HG02610 (cell line): ENCODE data around the gene CXorf65.

ENCODE experiments used
- ATAC-seq: cut with Tn5 transposase; IDR thresholded peaks from one replicate; pipeline ENCODE4 v1.9.1; 2021; ENCODE audit warnings: mild to moderate bottlenecking, moderate library complexity; ENCODE audit not compliant: unreplicated experiment

The CXorf65 gene

DNA sequence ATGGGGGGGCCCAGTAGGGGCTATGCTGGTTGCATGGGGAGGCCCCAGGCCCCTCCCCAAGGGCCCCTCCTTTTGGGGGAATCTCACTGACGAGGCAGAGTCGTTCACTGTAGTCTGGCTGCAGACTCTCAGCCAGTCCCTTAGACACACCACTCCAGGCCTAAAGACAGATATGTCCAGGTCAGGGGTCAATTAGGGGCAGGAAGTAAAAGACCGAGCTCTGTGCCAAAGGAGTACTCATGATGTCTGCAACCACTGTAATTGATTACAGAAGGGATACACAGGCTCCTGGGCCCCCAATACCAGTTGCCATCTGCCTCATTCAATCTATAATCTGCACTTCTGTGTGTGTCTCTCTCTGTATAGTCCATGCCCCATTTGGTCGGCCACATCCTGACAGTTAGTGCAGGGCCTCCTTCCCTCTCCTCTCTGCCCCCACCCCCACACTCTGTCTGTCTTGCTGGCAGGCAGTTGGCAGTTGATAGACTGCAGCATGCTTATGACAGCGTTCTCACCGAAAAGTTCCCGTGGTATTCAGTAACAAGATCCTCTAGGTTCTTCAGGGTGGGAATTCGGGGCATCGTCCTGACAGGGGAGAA lies 1.3 kb upstream of the CXorf65 start:
- ATAC-seq, result no peak

DNA sequence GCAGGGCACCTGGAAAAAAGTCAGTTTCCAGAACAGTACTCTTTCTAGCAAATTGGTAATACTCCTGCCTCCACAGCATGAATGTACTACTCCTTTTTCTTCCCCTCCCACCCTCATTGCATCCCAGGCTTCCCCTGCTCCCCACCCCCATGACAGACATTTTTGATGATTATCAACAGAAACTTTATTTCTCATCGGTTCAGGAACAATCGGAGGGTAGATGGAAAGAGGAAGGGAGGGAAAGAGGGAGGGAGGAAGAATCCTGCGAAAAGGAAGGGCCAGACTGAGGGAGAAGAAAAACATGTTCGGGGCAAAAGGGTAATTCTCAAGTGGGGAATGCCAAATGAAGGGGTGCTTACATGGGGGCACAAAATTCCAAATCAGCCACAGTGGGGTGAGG lies 705 bp upstream of the CXorf65 start:
- no peak for ATAC-seq

DNA sequence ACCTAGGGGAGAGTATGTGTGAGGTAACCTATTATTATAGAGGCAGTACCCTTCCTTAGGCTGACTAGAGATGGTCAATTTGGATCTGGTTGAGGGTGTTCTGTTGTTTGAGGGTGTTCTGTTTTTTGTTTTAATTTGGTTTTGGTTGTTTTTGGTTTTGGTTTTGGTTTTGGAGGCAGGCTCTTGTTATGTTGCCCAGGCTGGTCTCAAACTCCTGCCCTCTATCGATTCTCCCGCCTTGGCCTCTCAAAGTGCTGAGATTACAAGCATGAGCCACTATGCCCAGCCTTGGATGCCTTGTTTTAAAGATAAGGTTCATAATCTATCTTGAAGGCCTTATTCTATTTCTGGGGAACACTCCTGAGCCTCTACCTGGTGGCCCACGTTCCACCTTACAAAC lies 912 bp downstream of the CXorf65 start:
- ATAC-seq, result no peak

DNA sequence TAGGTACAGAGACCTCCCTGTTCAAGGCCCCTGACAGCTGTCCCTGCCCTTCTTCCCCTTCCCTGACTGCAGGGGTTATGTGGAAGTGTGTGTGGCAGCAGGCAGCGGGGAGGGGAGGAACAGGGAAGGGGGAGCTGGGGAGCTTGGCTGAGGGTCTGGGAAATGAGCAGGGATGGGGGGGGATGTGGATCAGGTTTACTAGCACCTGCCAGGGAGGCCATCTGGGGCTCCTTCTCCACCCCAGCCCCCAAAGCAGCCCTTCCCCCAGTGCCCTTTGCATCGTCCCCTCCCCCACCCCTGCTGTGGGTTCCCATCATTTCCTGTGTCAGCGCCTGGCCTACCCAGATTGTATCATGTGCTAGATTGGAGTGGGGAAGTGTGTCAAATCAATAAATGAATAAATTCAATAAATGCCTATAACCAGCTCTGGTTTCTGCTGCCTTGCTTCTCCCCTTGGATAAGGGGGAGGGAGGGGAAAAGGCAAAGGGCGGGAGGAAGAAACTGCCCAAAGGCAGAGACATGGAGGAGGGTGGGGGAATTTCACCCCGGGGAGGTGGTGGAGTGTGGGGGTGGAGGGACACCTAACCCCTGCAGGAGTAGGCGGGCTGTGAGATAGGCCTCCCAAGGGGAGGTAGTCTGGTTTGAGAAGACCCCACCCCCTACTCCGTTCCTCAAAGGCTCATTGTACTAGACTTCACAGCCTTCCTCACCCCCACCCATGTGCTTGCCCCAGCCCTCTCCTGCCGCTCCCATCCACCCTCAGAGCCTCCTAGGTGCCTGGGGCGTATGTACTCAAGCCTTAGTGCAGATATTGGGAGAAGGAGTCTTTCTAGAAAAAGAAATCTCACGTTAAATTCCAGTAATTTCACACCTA lies 3.2 kb downstream of the CXorf65 start:
- ATAC-seq, result peak; percentile 61

DNA sequence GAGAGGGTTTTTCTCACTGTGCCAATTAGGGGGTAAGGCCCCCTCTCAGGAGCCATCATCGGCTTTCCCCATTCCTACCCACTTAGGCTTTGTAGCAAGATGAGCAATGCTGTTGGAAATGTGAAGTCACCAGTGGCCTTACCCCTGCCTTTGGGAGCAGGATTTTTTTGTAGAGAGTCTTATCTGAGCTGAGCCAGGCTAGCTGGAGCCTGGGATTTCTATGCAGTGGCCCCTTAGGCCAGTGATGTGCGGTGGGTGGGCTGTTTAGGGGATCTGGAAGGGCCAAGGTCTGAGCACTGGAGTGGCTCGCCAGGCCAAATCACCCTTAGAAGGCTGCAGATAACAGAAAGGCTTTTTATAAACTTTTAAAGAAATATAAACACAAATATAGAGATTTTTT lies 4.2 kb downstream of the CXorf65 start:
- no peak for ATAC-seq

DNA sequence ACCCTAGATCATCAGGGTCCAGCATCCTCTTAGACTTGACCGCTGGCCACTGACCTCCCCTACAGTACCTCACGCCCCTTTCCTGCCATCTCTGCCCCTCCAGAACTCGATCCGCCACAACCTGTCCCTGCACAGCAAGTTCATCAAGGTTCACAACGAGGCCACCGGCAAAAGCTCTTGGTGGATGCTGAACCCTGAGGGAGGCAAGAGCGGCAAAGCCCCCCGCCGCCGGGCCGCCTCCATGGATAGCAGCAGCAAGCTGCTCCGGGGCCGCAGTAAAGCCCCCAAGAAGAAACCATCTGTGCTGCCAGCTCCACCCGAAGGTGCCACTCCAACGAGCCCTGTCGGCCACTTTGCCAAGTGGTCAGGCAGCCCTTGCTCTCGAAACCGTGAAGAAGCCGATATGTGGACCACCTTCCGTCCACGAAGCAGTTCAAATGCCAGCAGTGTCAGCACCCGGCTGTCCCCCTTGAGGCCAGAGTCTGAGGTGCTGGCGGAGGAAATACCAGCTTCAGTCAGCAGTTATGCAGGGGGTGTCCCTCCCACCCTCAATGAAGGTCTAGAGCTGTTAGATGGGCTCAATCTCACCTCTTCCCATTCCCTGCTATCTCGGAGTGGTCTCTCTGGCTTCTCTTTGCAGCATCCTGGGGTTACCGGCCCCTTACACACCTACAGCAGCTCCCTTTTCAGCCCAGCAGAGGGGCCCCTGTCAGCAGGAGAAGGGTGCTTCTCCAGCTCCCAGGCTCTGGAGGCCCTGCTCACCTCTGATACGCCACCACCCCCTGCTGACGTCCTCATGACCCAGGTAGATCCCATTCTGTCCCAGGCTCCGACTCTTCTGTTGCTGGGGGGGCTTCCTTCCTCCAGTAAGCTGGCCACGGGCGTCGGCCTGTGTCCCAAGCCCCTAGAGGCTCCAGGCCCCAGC lies 5.7 kb downstream of the CXorf65 start:
- ATAC-seq, result no peak

DNA sequence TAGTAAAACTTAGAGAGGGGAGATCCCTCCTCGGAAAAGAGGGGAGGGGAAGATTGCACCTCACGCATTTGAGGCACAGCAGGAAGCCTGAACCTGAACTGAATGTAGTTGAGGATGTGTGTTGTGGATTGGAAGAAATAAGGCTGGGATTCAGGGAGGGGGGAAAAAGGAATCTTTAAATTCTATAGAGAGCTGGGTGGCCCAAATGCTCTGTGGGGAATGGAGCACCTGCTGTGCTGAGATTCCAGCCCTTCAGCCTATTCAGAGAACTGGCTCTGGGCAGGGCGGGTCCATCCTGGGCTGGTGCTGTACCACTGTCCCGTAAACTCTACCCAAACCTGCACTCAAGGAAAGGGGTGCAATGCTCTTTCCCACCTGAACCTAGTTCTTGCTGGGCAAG lies 6.8 kb downstream of the CXorf65 start:
- ATAC-seq, result no peak

DNA sequence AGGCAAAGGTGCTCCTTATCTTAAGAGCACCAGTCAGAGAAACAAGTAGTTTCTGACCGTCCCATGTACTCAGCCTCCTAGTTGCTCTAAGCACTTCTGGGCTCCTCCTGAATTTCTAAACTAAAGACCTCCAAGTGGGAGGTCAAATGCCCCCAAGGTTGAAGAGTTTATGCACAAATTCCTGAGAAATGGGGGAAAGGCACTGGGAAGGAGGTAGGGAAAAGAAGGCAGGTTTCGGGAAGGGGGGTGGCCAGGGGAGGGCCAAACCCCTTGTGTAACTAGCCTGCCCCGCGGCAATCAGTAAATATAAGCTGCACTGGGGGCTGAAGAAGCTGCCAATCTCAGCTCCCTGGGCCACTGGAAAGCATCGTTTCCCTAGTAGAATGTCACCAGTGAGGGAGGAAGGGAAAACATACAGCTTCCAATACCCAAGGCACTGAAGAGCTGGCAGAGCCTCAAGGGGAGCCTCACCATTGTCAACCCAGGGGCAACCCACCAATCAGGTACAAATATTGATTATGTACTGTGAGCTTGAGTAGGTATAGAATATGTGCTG lies 7.5 kb downstream of the CXorf65 start:
- no peak for ATAC-seq

DNA sequence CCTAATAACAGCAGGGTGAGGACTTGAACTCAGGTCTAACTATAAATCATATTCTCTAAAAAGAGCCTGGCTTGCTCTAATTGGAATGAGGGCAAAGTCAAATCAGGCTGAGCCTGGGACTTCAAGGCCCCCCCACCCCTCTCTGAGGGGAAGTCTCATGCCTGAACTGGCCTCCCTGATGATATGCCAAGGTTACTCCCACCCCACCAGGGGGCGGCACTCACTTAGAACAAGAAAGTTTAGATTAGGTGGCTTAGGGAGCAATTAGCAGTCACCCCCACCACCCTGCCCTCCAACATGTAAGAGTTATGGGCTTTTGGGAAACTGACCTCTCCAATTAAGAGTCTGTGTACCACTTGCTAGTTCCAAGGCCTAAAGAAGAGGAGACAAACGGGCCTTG lies 8.2 kb downstream of the CXorf65 start:
- peak; percentile 36 for ATAC-seq

DNA sequence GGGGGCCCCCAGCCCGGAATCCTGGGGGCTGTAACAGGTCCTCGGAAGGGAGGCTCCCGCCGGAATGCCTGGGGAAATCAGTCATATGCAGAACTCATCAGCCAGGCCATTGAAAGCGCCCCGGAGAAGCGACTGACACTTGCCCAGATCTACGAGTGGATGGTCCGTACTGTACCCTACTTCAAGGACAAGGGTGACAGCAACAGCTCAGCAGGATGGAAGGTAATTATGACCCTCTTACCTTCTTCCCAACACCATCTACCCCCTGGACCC lies 9.8 kb downstream of the CXorf65 start:
- ATAC-seq, result no peak

DNA sequence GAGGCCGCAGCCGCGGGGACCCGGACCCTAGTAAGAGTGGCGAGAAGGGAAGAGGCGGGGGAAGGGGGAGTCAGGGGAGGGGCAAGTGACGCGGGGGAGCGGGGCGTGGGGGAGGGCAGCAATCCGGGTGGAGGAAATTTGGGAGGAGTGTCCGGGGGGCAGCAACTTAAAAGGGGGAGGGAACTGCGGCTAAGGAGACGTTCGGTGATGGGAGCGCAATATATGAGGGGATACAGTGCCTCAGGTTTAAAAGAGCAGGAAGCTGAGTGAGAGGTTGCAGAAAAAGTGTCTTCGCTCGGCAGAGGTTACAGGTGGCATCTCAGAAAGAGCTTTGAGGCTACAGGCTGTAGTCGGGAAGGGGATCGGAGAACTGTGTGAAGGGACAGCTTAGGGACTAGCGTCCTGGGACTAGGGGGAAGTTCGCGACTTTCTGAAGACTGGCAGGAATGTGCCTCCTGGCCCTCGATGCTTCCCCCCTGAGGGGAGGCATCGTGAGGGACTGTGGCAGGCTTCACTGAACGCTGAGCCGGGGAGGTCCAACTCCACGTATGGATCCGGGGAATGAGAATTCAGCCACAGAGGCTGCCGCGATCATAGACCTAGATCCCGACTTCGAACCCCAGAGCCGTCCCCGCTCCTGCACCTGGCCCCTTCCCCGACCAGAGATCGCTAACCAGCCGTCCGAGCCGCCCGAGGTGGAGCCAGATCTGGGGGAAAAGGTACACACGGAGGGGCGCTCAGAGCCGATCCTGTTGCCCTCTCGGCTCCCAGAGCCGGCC lies 10.4 kb downstream of the CXorf65 start:
- no peak for ATAC-seq

DNA sequence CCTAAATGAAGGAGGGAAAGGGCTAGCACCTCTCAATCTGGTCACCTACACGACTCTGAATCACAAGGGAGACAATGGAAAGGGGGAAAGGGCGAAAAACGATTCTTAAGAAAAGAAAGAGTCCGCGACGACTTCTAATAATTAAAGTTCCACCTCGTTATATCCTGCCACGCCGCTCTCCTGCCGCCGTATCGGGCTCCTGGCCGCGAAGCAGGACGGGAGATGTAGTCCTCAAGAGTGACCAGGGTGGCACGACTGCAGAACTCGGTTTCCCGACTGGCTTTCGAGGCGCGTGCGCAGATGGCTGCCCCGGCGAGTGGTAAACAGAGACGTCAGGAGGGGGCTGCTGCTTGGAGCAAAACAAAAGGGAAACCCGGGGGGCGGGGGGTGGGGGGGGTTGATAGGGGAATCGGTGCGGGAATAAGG lies 11.0 kb downstream of the CXorf65 start, which contains the start of gene FOXO4:
FOXO4 (plus strand) TSS at position 297 of the 426 bp plus-strand sequence. CDS start 678 bp downstream, outside the sequence.
- peak; percentile 93 for ATAC-seq

DNA sequence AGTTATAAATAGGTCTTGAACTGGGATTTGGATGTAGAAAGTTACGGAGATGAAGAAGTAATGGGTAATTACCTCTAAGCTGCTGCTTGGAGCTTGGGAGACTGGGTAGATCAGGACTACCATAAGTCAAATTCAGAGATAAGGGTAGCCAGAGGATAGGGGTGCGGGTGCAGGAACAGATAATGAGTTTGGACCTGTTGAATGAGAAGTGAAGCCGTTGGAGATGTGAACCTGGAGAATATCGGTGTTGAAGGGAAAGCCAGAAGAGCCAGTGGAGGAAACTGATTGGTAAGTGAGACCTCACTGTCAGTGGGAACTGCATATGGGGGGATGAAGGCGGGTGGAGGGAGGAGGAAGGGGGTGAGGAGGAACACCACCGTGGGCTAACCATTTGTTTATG lies 11.5 kb downstream of the CXorf65 start:
- ATAC-seq, result no peak

DNA sequence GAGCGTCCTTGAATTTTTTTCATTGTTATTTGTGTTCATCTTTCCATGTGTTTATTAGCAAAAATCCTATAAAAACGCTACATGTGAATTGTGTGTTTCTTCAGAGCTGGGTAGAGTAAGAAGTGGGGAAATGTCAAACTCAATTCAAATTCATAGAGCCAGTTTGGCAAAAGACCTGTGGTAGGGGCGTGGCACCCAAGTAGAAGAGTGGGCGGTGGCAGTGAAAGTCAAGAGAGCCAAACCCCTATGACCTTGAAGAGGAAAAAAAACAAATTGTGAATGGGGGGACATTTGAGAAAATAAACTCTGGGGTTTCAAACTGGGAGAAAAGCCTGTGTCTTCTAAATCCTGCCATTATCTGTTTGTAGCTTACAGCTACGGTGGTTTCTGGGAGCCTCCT lies 15.3 kb downstream of the CXorf65 start:
- no peak for ATAC-seq

DNA sequence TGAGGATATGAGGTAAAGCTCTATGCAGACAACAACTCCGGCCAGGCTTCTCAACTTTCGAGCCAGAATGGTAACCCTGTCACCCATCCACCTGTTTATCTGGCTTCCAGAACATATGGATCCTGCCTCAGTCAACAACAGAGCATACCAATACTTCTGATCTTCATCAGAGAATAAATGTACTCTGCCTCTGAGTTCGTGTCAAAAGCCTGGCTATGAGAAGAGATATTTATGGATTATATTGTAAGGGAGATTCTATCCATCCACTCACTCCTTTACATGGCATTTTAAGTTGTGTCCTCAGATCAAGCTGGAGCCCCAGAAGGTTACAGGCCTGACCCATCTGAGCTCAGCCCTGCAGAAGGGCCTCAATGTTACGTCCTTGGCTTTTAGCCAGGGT lies 20.6 kb downstream of the CXorf65 start:
- ATAC-seq, result no peak

DNA sequence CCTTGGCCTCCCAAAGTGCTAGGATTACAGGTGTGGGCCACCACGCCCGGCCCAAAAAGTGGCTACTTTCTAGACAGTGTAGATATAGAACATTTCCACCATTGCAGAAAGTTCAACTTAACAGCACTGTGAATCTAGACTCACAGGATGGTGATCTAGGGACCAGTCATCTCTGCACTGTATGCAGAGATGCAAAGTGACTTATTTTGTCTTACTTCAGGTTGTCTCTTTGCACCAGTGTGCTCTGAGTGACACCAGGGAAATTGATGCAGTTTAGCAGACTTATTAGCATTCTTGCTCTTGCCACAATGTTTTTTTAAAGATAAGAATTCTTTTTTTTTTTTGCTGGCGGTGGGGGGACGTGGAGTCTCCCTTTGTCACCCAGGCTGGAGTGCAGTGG lies 23.7 kb downstream of the CXorf65 start:
- ATAC-seq, result no peak

DNA sequence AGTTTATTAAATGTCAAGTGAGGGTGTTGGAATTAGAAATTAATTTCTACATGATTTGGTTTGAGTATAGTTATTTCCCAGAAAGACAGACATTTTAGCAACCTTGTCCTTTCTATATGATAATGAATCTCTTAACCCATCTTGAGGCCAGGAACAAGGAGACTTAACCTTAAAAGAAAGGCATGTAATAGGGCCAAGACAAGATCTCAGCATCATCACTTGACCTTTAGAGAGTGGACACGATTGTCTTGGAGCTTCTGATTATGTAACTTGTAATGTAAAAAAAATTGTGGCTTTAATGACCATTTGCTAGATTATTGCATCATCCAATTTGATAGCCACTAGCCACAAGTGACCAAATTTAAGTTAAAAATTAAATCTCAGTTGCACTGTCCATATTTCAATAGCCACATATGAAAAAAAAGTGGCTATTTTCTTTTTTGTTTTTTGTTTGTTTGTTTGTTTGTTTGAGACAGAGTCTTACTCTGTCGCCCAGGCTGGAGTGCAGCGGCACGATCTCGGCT lies 24.4 kb downstream of the CXorf65 start:
- ATAC-seq, result no peak

DNA sequence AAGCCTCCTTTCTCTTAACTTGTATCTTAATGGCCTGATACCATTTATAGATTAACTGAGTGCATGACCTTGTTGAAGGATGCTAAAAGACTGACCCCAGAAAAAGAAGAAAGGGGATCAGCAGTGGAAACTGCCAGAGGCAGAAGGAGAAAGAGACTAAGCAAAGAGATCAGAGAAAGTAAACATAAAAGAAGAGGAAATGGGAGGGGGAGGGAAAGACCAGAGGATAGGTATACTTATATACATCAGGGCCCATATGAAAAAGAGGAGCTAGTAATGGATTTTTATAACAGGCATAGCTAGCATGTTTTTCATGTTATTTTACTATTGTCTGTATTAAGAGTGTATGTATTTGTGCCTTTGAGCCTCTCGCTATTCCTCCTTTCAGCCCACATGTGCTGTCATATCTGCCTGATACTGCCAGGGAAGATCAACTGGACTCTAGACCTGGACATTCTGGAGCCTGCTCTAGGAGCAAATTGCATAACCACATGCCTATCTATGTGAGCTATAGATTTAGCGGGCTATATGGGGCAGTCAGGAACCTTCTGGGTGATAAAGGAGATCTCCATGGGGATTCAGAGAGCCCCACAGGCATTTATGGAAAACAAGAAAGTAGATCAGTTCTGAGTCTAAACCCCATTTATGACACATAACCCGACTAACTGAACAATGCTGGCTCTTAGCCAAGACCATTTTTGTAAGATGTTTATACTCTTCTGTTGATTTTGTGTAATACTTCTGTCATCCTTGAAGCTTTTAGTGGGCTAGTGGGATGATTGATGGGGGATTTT lies 25.0 kb downstream of the CXorf65 start:
- no peak for ATAC-seq

DNA sequence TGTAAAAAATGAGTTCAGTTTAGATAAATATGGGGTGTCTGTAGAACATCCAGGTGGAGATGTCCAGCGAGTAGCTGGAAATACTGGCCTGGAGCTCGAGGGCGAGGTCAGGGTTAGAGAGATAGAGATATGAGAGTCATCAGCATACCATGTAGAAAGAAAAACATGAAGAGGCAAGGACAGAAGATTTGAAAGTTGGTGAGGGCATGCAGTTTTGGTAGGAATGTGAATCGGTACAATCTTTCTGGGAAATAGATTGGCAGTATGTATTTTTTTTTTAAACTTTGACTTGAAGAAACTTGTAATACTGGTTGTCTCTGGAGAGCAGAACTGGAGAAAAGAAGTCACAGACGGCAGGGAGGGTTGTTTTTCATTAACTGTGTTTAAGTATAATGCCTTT lies 36.0 kb downstream of the CXorf65 start:
- no peak for ATAC-seq
